Left hindlimb (tissue), 1 donor: ENCODE data around the gene ALDOC.

Source experiments
- DNase-seq: peaks from one replicate; pipeline ENCODE4 v3.0.0-alpha.2; 2018

The ALDOC gene

DNA sequence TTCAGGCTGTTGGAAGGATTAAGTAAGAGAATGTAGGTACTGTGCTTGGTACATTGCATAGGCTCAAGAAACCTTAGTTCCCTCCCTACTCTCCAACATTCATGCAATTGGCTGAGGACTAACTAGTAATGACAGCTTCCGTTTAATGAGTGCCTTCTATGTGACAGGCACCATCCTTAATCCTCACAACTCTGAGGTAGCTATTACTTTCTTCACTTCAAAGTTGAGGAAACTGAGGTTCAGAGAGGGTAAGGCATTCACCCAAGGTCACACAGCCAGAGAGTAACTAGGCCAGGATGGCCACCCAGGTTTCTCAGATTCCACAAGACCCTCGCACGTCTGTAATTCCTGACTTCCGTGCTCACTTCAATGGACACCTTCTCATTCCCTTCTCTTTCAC, 46.4 kb downstream of the ALDOC start:
- DNase-seq, result no peak

DNA sequence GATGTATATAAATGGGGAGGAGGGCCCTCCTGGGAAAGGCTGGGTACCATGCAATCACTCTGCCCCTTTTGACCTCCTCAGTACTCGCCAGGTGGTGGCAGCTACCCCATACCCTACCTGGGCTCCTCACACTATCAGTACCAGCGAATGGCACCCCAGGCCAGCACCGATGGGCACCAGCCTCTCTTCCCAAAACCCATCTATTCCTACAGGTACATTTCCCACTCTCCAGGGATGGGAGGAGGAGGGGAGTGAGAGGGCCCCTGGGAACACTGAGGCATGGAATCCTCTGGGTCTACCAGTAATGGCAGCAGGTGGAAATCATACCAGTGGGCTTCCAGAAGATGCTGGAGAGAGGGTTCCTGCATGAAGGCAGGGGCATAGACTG, 47.7 kb downstream of the ALDOC start:
- DNase-seq, result no peak

DNA sequence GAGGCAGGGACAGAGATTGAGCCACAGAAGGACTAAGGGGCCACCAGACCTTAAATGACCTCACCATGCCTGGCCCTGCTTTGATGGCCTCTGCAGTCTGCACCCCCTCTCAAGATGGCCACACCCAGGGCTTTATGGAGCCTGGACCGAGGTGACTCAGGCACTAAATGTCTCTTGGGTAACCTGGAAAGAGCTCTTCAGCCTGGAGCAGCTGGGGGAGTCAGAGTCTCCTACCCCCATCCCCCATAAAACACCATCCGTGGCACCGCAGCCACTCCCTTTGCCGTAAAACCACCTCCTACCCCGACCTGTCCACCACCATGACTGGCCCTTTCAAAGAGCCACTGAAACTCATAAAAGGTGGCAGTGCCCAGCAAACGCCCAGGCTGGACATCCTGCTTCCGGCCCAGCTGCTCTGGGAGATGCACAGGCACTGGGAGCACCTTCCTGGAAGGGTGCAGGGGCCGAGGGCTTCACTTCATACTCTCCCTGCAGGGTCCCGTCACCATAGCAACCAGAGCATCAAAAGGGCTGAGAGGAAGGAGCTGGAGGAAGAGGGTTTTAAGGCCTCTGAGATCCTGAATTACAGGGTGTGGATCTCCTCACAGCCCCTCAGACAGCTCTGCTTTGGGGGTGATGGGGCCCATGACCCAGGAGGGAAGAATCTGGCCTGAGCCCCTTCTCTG, 48.2 kb downstream of the ALDOC start:
- no peak for DNase-seq

GRCh38 chr17:28527859-28528258, 48.8 kb downstream of the ALDOC start:
- no peak for DNase-seq

GRCh38 chr17:28527181-28527681, 49.5 kb downstream of the ALDOC start:
- DNase-seq, result no peak

DNA sequence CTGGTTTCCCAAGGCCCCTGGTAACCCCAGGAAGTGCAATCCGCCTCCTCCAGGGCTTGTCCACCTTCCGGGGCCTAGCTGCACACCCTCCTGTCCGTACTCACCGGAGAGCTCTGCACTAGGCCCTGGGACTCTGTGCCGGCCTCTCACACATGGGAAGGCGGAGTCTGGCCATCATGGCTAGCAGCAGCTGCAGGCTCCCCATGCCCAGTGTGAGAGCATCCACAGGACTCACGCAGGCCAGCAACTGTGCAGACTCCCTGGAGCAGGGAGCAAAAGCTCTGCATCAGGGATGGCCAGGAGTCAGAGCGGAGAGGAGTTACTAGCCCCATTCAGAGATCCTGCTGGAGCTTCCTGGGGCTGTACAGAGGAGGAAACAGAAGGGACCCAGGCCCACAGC, 50.3 kb downstream of the ALDOC start:
- no peak for DNase-seq

DNA sequence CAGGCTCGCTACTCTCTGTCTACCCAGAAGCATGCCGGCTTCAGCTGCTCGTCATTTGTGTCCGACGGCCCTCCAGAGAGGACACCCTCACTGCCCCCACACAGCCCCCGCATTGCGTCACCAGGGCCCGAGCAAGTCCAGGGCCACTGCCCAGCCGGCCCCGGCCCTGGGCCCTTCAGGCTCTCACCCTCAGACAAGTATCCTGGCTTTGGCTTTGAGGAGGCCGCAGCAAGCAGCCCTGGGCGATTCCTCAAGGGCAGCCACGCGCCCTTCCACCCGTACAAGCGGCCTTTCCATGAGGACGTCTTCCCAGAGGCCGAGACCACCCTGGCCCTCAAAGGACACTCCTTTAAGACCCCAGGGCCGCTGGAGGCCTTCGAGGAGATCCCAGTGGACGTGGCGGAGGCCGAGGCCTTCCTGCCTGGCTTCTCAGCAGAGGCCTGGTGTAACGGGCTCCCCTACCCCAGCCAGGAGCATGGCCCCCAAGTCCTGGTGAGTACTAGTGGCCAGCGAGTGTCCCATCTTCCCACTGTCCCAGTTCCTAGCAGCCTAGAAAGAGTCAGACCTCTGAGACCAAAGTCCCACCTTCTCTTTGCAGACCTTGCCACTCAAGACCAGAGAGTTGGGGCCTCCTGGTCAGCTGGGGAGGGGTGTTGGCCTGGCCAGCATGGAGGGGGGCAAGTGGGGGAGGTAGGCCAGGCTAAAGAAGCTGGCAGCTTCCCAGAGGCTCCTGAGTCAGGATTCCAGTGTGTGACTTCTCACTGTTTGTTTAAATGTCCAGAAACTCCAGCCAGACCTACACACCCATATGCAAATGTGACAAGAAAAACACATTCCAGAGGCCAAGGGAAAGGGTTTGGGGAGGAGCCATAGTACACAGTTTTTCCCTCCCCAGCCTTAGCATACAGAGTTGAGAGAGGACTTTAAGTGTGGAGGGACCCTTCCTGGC, 51.9 kb downstream of the ALDOC start:
- no peak for DNase-seq

- DNase-seq, result no peak
These were observed 52.8 kb downstream of the ALDOC start for GRCh38 chr17:28523876-28524275.

DNA sequence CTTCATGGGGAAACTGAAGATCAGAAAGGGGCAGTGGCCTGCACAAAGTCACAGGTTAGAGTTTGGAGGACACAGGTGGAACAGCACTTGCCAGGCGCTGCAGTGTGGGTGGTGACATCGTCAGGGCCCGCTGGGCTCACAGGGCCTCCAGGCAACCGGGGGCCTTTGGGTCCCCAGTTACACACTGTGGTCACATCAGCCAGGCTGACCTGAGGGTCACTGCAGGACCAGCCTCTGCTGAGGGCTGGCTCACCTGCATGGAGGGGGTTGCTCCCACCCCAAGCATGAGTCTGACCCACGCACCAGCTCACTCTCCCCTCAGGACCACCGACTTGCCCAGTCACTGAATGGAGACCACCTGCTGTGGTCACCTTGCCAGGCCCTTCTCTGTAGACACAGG, 53.5 kb downstream of the ALDOC start:
- DNase-seq, result no peak
